Effector CD4-positive, alpha-beta T cell (primary cell): ENCODE measurements around the gene OR2B3. TPM values are rescaled to one million over a fixed set of nuclear protein-coding genes. Genes with fewer than 3 reads are reported as not detected.
"Not testable (repeated sequence)": the region's sequence is repeated elsewhere in the genome, so short reads cannot be mapped to it uniquely, and the experiment has no call there.

Experiments used
- DNase-seq: peaks from one replicate; pipeline ENCODE4 v3.0.0-alpha.2; 2020
- total RNA-seq: gene quantifications from one replicate; lab custom pipeline; 2026; lab: John Stamatoyannopoulos, UW

OR2B3 gene
- total RNA-seq: not detected

DNA sequence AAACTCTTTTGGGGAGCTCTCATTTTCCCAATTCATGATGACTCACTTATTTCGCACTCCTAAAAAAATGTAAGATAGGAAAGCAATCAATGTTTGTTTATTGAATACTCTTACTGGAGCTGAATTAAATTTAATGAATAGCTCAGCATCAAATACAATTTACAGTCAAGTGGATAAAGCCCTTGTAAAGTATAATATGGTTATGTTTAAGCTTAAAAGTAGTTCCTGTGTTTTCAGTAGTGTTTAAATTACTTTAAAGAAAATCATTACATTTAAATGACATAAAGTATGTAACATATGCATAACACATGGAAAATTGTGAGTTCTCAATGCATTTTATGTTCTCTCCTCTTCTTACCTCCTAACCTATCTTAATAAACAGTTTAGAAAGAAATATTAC is at the start of gene OR2B3:
Gene OR2B3, minus strand, starts transcription at position 101 of the 400 bp plus-strand sequence. Its CDS starts 65 bp downstream, at position 36.
- DNase-seq: no peak

- no peak for DNase-seq
Measured at GRCh38 chr6:29131691-29132090, 44.6 kb upstream of the OR2B3 start.

GRCh38 chr6:29130644-29131043 is 43.5 kb upstream of the OR2B3 start:
- no peak for DNase-seq

DNA sequence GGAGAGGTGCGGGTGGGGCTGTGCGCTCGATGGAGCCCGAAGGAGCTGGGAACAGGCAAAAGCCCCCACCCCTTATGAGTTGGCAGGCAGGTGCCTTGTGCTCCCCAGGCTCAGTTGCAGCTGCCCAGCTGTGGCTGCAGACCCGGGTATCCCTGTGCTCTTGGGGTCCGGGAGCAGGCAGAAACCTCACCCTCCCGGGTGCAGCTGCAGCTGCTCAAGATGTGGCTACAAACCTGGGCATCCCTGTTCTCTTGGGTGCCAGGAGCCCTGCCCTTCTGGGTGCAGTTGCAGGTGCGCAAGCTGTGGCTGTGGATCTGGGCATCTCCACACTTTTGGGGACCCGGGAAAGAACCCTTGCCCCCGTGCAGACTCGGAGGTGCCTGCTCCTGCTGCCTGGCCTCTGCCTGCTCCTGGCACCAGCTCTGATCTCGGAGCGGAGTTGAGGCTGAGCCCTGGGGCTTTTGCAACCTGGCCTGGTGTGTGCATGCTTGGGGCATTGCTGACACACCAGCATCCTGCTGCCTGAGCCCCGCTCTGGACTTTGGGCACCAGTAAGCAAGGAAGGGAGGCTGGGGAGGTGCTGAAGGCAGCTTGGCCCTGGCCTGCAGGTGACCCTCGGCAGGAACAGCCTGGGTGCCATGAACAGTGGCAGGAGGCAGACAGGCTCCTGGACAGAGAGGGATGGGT is 42.4 kb upstream of the OR2B3 start:
- DNase-seq: no peak

DNA sequence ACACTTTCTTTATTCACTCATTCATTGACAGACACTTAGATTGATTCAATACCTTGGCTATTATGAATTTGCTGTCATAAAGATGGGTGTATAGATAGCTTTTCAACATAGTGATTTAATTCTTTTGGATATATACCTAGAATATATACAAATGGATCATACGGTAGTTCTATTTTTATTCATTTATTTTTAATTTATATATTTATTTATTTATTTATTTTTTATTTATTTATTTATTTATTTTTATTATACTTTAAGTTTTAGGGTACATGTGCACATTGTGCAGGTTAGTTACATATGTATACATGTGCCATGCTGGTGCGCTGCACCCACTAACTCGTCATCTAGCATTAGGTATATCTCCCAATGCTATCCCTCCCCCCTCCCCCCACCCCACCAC is 27.9 kb upstream of the OR2B3 start:
- not testable (repeated sequence) for DNase-seq

DNA sequence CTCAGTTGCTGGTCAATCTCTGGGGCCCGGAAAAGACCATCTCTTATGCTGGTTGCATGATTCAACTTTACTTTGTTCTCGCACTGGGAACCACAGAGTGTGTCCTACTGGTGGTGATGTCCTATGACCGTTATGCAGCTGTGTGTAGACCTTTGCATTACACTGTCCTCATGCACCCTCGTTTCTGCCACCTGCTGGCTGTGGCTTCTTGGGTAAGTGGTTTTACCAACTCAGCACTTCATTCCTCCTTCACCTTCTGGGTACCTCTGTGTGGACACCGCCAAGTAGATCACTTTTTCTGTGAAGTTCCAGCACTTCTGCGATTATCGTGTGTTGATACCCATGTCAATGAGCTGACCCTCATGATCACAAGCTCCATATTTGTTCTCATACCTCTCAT is 25.0 kb upstream of the OR2B3 start:
- DNase-seq: no peak

GRCh38 chr6:29107758-29108157 is 20.6 kb upstream of the OR2B3 start, which contains the start of gene OR2J3:
Gene OR2J3 (plus strand): TSS chr6:29108058. CDS start chr6:29111891, 3,833 bp downstream.
- no peak for DNase-seq

DNA sequence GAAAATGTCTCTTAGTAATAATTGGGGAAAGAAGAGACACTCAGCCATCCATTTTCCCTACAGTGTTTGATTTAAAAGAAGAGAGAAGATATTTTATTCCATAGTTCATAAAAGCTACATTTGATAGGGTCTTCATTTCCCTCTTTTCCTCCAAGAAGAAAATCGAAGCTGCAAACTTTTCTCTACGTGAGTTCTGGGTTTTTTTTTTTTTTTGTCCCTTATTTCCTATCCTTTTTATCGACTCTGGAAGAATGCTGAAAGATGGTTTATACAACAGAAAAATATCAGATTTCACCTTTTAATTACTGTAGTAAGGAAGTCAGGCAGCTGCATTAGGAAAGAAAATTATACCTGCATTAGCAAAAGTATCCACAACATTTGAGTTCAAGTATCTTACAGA is 12.1 kb upstream of the OR2B3 start, which contains the start of gene OR2J1:
Gene OR2J1, plus strand, starts transcription at position 301 of the 400 bp plus-strand sequence. CDS start 1,453 bp downstream, outside the sequence.
- DNase-seq: no peak

GRCh38 chr6:29097803-29098202 is 10.7 kb upstream of the OR2B3 start:
- DNase-seq: no peak

DNA sequence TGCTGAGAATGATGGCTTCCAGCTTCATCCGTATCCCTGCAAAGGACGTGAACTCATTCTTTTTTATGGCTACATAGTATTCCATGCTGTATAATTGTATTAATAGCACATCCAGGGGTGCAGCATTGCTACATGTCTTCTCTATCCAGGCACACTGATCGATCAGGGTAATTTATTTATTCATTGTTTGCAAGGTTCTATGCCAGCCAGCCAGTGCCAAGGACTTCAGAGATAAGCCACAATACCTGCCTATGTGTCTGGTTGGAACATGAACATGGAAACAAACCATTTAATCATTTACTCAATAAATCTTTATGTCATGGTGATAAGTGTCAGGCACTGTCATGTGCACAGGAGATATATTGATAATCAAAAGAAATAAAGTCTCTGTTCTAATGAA is 5.8 kb upstream of the OR2B3 start:
- DNase-seq: no peak

GRCh38 chr6:29082457-29082856 is 4.7 kb downstream of the OR2B3 start:
- DNase-seq: no peak

DNA sequence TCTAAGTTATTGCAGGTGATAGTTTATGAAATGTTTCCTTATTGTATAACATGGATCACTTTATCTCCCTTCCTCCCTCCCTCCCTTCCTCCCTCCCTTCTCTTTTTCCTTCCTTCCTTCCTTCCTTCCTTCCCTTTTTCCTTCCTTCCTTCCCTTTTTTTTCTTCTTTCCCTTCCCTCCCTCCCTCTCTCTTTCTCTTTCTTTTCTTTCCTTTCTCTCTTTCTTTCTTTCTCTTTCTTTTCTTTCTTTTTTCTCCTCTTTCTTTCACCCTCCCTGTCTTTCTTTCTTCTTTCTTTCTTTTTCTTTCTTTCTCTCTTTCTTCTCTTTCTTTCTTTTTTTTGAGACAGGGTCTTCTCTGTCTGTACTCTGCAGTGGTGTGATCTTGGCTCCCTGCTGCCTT is 5.8 kb downstream of the OR2B3 start:
- no peak for DNase-seq

- DNase-seq: no peak
Measured at GRCh38 chr6:29079203-29079602, 7.9 kb downstream of the OR2B3 start.

DNA sequence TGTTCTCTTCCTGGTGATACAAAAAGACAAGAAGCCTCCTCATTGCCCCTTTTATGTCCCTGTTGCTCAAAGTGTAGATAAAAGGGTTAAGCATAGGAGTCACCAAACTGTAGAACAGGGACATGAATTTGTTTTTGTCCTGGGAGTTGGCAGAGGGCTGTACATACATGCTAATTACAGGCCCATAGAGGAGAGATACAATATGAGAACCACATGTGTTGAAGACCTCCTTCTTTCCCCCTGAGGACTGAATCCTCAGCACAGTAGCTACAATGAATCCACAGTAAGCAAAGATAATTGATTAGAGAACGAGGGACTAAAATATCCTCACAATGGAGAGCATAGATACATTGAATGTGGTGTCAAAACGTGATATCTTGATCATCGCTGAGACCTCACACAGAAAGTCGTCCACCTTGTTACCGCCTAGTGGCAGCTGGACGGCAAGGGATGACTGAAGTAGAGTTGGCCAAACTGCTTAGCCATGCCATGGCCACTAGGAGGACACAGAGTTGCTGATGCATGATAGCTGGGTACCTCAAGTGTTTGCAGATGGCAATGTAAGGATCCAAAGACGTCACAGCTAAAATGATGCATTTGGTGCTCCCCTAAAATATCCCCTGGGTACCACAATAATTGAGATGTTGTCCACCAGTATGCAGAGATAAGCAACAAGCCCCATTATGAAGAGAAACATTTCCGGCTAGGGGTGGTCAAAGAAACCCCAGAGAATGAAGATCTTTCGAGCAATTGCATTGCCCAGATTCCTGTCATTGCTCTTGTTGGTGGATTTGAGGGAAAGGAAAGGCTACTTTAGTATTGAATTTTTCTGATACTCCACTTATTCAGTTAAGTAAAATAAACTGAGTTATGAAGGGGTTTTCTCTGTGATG is 15.0 kb downstream of the OR2B3 start:
- no peak for DNase-seq

GRCh38 chr6:29051680-29052079 is 35.4 kb downstream of the OR2B3 start:
- DNase-seq: no peak

DNA sequence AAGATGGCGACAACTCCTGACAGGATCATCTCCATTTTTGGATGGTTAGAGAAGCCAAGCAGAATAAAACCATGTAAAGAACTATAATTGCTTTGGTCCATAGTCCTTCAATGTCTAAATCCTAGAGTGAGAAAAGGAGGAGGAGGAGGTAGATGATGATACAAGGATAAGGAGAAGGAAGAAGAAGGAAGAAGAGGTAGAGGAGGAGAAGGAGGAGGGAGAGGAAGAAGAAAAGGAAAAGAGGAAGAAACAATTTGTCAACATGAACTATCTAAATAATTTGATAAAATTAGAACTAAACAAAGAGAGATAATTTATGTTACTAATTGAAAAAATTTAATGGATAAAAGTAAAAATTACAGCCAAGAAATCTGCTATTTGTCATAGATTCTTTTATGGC is 42.0 kb downstream of the OR2B3 start, which contains the start of gene OR2W1:
Gene OR2W1, minus strand, starts transcription at position 101 of the 400 bp plus-strand sequence. Its CDS starts 0 bp downstream, at position 101.
- DNase-seq: no peak
